Gastrocnemius medialis (tissue), 4 donors: Measurements from ENCODE around the gene ARMH1. TPM values are rescaled to one million over a fixed set of nuclear protein-coding genes. Genes with fewer than 3 reads are reported as not detected.
"Not testable (repeated sequence)": the region's sequence is repeated elsewhere in the genome, so short reads cannot be mapped to it uniquely, and the experiment has no call there.

ENCODE experiments used
- ATAC-seq, 2 donors: fragments of 150-250 bp; one replicate each; pipeline ENCODE4 v1.9.1; 2016
- DNase-seq, 2 donors: peaks; one replicate each; pipeline ENCODE4 v3.0.0-alpha.2; 2019
- H3K27ac ChIP-seq, 4 donors: fragments of 200-600 bp; sonication (generic); 1 replicate in 1 of 4; 2 replicates in 3 of 4; pipeline ENCODE4 v1.5.1; 2016 to 2018; ENCODE audit warnings: mild to moderate bottlenecking in 2 of 4, moderate library complexity in 1 of 4
- H3K27me3 ChIP-seq, 3 donors: fragments of 200-600 bp; sonication (generic) in 2 of 3; 1 replicate in 1 of 3; 2 replicates in 2 of 3; pipeline versions ENCODE4 v1.5.1 to v1.6.0; 2016 to 2019; ENCODE audit warnings: mild to moderate bottlenecking in 1 of 3, moderate library complexity in 1 of 3
- H3K36me3 ChIP-seq, 2 donors: fragments of 200-600 bp; sonication (generic) in 1 of 2; one replicate each; pipeline ENCODE4 v1.5.1; 2017 to 2018
- H3K4me1 ChIP-seq, 2 donors: fragments of 200-600 bp; sonication (generic) in 1 of 2; one replicate each; pipeline ENCODE4 v1.5.1; 2016 to 2017; ENCODE audit warnings: mild to moderate bottlenecking in 2 of 2
- H3K4me3 ChIP-seq, 4 donors: fragments of 200-600 bp; sonication (generic) in 3 of 4; 1 replicate in 1 of 4; 2 replicates in 3 of 4; pipeline ENCODE4 v1.5.1; 2016 to 2019; ENCODE audit warnings: mild to moderate bottlenecking in 2 of 4
- H3K9me3 ChIP-seq, 3 donors: fragments of 200-600 bp; sonication (generic) in 2 of 3; 1 replicate in 1 of 3; 2 replicates in 2 of 3; pipeline ENCODE4 v1.5.1; 2016 to 2019
- POLR2A ChIP-seq, 2 donors: fragments of 450-650 bp; IDR thresholded peaks; one replicate each; pipeline ENCODE4 v1.6.1; 2017; ENCODE audit warnings: antibody characterized with exemption in 2 of 2, mild to moderate bottlenecking in 2 of 2, moderate library complexity in 2 of 2
- in situ Hi-C, 4 donors: fragments of 200-750 bp; cut with MboI; loops; one replicate each; pipeline versions ENCODE4 v1.15.0 to v1.8.0; 2017; ENCODE audit warnings: low sequenced_read_pairs in 4 of 4
- intact Hi-C: fragments of 100-400 bp; cut with DNase I; formaldehyde crosslinking; loops from one replicate; pipeline ENCODE4 v1.15.1; 2023; ENCODE audit warnings: low total_unique reads
- total RNA-seq, 4 donors: library from RNA; depleted of rRNA; stranded (reverse); fragments of >200 nt; gene quantifications; one replicate each; pipeline versions ENCODE4 v1.1.0 to v1.2.3, GENCODE V29; 2016
- TF ChIP-seq, protein P1 (sequence below), 5 experiments: fragments of 450-650 bp in 3 of 5; fragments of 200-600 bp in 2 of 5; sonication (generic) in 2 of 5; IDR thresholded peaks in 4 of 5; conservative IDR thresholded peaks in 1 of 5; 1 replicate in 4 of 5; 2 replicates in 1 of 5; pipeline ENCODE4 v1.5.1; 2016 to 2019; ENCODE audit warnings: antibody characterized with exemption in 5 of 5, mild to moderate bottlenecking in 3 of 5, moderate library complexity in 3 of 5

ARMH1 gene
- total RNA-seq, 4 donors from 2014 or later: 0.78 TPM; not detected in 3

DNA sequence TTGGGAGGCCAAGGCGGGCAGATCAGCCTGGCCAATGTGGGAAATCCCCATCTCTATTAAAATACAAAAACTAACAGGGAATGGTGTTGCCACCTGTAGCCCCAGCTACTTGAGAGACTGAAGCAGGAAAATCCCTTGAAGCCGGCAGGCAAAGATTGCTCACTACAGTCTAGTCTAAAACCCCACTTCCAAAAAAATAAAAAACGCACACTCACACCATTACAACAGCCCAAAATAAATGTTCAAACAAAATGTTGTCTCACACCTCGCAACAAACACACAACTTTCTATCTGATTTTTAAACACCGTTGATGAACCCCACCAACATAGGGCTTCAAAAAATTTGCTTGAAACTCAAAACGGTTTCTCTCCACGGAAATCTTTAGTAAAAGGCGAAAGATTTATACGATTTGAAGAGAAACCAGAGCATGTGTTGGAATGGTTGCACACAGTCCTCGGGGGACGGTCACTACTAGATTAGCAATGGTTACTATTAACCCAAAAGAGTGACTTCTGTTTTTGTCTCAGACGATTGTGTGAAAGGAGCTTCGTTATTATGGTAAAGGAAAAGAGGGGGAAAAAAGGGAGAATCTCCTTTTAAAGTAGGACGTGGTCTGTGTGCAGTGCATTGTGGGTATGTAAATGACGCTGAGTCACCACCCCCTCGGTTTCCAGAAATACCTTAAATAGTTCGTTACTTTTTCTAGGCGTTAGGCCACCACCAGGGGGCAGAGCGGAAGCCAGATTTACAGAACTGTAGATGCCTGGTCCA is 56.4 kb downstream of the ARMH1 start, which contains the start of gene RNU5D-1:
RNU5D-1 (minus strand) TSS at position 430 of the 772 bp plus-strand sequence.
- TF ChIP-seq, protein P1, sequence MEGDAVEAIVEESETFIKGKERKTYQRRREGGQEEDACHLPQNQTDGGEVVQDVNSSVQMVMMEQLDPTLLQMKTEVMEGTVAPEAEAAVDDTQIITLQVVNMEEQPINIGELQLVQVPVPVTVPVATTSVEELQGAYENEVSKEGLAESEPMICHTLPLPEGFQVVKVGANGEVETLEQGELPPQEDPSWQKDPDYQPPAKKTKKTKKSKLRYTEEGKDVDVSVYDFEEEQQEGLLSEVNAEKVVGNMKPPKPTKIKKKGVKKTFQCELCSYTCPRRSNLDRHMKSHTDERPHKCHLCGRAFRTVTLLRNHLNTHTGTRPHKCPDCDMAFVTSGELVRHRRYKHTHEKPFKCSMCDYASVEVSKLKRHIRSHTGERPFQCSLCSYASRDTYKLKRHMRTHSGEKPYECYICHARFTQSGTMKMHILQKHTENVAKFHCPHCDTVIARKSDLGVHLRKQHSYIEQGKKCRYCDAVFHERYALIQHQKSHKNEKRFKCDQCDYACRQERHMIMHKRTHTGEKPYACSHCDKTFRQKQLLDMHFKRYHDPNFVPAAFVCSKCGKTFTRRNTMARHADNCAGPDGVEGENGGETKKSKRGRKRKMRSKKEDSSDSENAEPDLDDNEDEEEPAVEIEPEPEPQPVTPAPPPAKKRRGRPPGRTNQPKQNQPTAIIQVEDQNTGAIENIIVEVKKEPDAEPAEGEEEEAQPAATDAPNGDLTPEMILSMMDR (IDR thresholded peaks at IDR 0.05 in 4 of 5, conservative IDR thresholded peaks at IDR 0.05 in 1 of 5): peak; percentile 77 to 89 (median 81)
- TF ChIP-seq POLR2A (IDR thresholded peaks at IDR 0.05): peak; percentile 79 to 97
- Histone ChIP-seq H3K9me3 (no peaks in the 10 kb centered on the region), H3K4me1 (peaks cover 9 to 12% of the 10 kb centered on the region in 2 donors), H3K4me3 (peak within 1 kb of the TSS in 3 of 4 donors; percentile 3 to 34 (median 3)), H3K27me3 (no peaks in the 10 kb centered on the region), H3K27ac (peak within 1 kb of the TSS; percentile 70 to 87 (median 79)), H3K36me3 (no peaks in the 10 kb centered on the region)
- ATAC-seq: peak; percentile 81 to 87
- intact Hi-C loops: loop anchor here (1.0 to 10.0 kb wide), 7 partner anchors 44 to 954 kb away; partner anchors contain the start of genes ARMH1, GPBP1L1, RPS8 and TESK2
- DNase-seq: peak; percentile 80 to 94
- in situ Hi-C loops: no loop called here

DNA sequence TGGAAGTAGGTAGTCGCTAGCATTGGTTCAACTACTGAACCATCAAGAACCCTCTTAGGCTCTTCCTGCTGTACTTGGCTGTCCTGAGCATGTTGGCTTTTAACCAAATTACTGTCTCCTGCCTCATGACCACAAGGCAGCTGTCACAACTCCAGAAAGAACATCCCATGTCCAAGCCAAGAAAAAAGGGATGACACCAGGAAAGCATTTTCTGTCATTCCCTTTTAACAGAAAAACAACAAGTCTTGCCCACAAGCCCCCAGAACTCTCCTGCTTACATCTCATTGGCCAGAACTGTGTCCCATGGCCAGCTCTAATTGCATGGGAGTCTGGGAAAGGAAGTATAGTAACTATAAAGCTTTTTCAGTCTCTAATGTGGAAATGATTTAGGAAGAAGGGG is 58.9 kb downstream of the ARMH1 start:
- Histone ChIP-seq H3K4me1 (peaks cover 9 to 12% of the 10 kb centered on the region in 2 donors), H3K27ac (peak overlapping the region; percentile 73 to 87 (median 79)), H3K36me3 (no peaks in the 10 kb centered on the region), H3K9me3 (no peaks in the 10 kb centered on the region), H3K27me3 (no peaks in the 10 kb centered on the region), H3K4me3 (no peak overlapping the region)
- TF ChIP-seq, protein P1 (IDR thresholded peaks at IDR 0.05 in 4 of 5, conservative IDR thresholded peaks at IDR 0.05 in 1 of 5): no peak
- no peak for TF ChIP-seq POLR2A (IDR thresholded peaks at IDR 0.05)
- in situ Hi-C loops (no loop called here), intact Hi-C loops (loop anchor here (5.0 to 10.0 kb wide), 4 partner anchors 101 to 951 kb away; partner anchors contain the start of genes GPBP1L1, TESK2 and TMEM69)
- ATAC-seq: peak; percentile 56 to 80
- peak; percentile 72 to 73 for DNase-seq

DNA sequence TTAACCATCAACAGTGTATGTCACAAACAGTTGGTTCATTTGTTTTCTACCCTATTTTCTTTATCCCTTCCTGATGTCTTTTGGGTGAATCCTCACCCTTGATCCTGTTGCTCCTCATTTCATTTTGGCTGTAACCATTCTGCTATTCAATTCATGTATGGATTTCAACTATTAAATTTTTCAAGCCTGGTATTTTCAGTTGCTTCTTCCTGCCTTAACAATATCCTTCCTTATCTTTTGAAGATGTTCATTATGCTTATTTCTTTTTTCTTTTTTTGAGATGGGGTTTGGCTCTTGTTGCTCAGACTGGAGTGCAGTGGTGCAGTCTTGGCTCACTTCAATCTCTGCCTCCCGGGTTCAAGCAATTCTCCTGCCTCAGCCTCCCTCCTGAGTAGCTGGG is 59.3 kb downstream of the ARMH1 start:
- Histone ChIP-seq H3K36me3 (no peaks in the 10 kb centered on the region), H3K27ac (peak overlapping the region; percentile 73 to 87 (median 79)), H3K27me3 (no peaks in the 10 kb centered on the region), H3K4me1 (peaks cover 9 to 12% of the 10 kb centered on the region in 2 donors), H3K9me3 (no peaks in the 10 kb centered on the region), H3K4me3 (no peak overlapping the region)
- ATAC-seq: no peak
- intact Hi-C loops (loop anchor here (5.0 to 10.0 kb wide), 4 partner anchors 101 to 951 kb away; partner anchors contain the start of genes GPBP1L1, TESK2 and TMEM69), in situ Hi-C loops (no loop called here)
- TF ChIP-seq, protein P1 (IDR thresholded peaks at IDR 0.05 in 4 of 5, conservative IDR thresholded peaks at IDR 0.05 in 1 of 5): no peak
- TF ChIP-seq POLR2A (IDR thresholded peaks at IDR 0.05): no peak
- DNase-seq: no peak

DNA sequence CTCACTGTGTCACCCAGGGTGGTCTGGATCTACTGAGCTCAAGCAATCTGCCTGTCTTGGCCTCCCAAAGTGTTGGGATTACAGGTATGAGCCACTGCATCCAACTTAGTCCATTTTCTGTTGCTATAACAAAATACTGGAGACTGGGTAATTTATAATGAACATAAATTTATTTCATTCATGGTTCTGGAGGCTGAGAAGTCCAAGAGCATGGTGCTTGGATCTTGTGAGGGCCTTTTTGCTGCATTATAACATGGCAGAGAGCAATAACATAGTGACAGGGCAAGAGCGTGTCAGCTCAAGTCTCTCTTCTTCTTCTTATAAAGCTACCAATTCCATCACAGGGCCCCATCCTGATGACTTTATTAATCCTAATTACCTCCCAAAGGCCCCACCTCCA is 61.5 kb downstream of the ARMH1 start:
- Histone ChIP-seq H3K9me3 (no peaks in the 10 kb centered on the region), H3K4me3 (no peak overlapping the region), H3K4me1 (peaks cover 17 to 19% of the 10 kb centered on the region in 2 donors), H3K36me3 (no peaks in the 10 kb centered on the region), H3K27me3 (no peaks in the 10 kb centered on the region), H3K27ac (no peak overlapping the region)
- in situ Hi-C loops: no loop called here
- ATAC-seq: no peak
- intact Hi-C loops: loop anchor here (10.0 kb wide), 1 partner anchor 949 kb away; the partner anchor contains the start of genes GPBP1L1 and TMEM69
- DNase-seq: no peak
- TF ChIP-seq, protein P1 (IDR thresholded peaks at IDR 0.05 in 4 of 5, conservative IDR thresholded peaks at IDR 0.05 in 1 of 5): no peak
- TF ChIP-seq POLR2A (IDR thresholded peaks at IDR 0.05): no peak

DNA sequence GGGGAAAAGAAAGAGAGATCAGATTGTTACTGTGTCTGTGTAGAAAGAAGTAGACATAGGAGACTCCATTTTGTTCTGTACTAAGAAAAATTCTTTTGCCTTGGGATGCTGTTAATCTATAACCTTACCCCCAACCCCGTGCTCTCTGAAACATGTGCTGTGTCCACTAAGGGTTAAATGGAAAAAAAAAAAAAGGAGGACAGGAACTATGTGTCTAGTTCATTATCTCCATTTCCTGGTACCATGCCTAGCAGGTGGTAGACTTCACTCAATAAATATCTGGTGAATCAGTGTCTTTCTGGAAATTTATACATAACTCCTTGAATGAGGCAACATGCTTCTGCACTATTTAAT is 64.4 kb downstream of the ARMH1 start:
- peak overlapping the region; percentile 87 to 94 (median 90) for H3K27ac ChIP-seq
- intact Hi-C loops: loop anchor here (2.0 to 10.0 kb wide), 2 partner anchors 36 to 946 kb away; partner anchors contain the start of genes GPBP1L1, RPS8 and TMEM69
- H3K9me3 ChIP-seq: not testable (repeated sequence)

More for the DNA sequence above, 64.4 kb downstream of the ARMH1 start:
- peak in 1 of 2 donors; percentile 3 for ATAC-seq
- H3K36me3 ChIP-seq, in situ Hi-C loops, H3K27me3 ChIP-seq, DNase-seq, H3K4me1 ChIP-seq: not testable (repeated sequence)
- peak overlapping the region; percentile 64 to 81 (median 74) for H3K4me3 ChIP-seq
